ENCODE measurements around the gene ATP8B1. TPM values are rescaled to one million over a fixed set of nuclear protein-coding genes. Genes with fewer than 3 reads are reported as not detected.

ATP8B1 gene
- 124 and 210 TPM in 2 replicates for total RNA-seq

DNA sequence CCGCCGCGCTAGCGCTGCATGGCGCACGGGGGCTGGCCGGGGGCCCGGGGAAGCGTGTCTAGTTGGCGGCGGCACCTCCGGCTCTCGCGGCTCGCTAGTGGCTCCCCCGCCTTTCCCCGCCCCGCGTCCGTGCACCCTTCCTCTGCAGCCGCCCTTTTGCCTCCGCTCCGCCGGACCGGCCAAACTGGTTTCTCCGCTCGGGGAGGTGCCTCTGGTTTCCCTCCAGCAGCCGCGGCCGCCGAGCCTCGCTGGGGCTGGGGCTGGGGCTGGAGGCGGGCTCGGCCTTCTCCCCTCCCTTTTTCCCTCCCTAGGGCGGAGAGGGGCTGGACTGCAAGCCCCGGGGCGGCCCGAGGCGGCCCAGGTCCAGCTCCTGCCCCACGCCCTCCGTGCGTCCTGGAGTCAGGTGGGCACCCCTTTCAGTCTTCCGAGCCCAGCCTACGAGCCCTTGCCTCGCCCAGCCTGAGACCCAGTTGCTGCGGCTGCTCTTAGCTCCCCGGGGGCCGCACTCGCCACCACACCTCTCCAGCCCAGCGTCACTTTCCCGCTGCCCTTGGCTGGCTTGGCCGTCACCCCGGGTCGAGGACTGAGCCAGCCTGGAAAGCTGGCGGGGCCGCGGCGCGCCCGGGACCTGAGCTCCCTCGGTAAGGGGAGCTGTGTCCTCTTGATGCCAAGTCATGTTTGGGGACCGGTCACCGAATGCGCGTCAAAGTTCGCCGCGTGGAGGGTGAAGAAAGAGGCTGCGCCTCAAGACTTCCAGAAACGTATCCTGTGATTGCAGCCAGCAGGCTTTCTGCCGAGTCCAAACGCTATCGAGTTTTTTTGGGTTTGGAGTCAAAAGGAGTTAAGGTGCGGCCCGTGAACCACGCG lies at the start of gene ATP8B1:
ATP8B1 (minus strand) TSS at position 213 of the 867 bp plus-strand sequence. CDS start 71,508 bp downstream, outside the sequence.

Other genes starting within 250 kb of the ATP8B1 start
- 28.4 and 34.7 TPM in 2 replicates for gene FECH, start 216.6 kb downstream of the ATP8B1 start, total RNA-seq
- 143 and 177 TPM in 2 replicates for gene NARS1, start 181.5 kb downstream of the ATP8B1 start, total RNA-seq
- gene NEDD4L, start 240.9 kb upstream of the ATP8B1 start, total RNA-seq, result 1.3 and 3.6 TPM in 2 replicates

Data from aortic smooth muscle cell (primary cell).